GM12874 (cell line): ENCODE results near the gene SRC.

Experiments used
- TF ChIP-seq, protein P1 (sequence below): IDR thresholded peaks from 2 replicates; pipeline ENCODE4 v1.5.1; 2011; ENCODE audit warnings: low read depth, mild to moderate bottlenecking, control low read depth, low read length, moderate library complexity; ENCODE audit not compliant: insufficient read depth

The SRC gene

GRCh38 chr20:37453836-37454235 is 107.9 kb downstream of the SRC start:
- TF ChIP-seq, protein P1, sequence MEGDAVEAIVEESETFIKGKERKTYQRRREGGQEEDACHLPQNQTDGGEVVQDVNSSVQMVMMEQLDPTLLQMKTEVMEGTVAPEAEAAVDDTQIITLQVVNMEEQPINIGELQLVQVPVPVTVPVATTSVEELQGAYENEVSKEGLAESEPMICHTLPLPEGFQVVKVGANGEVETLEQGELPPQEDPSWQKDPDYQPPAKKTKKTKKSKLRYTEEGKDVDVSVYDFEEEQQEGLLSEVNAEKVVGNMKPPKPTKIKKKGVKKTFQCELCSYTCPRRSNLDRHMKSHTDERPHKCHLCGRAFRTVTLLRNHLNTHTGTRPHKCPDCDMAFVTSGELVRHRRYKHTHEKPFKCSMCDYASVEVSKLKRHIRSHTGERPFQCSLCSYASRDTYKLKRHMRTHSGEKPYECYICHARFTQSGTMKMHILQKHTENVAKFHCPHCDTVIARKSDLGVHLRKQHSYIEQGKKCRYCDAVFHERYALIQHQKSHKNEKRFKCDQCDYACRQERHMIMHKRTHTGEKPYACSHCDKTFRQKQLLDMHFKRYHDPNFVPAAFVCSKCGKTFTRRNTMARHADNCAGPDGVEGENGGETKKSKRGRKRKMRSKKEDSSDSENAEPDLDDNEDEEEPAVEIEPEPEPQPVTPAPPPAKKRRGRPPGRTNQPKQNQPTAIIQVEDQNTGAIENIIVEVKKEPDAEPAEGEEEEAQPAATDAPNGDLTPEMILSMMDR: no peak

DNA sequence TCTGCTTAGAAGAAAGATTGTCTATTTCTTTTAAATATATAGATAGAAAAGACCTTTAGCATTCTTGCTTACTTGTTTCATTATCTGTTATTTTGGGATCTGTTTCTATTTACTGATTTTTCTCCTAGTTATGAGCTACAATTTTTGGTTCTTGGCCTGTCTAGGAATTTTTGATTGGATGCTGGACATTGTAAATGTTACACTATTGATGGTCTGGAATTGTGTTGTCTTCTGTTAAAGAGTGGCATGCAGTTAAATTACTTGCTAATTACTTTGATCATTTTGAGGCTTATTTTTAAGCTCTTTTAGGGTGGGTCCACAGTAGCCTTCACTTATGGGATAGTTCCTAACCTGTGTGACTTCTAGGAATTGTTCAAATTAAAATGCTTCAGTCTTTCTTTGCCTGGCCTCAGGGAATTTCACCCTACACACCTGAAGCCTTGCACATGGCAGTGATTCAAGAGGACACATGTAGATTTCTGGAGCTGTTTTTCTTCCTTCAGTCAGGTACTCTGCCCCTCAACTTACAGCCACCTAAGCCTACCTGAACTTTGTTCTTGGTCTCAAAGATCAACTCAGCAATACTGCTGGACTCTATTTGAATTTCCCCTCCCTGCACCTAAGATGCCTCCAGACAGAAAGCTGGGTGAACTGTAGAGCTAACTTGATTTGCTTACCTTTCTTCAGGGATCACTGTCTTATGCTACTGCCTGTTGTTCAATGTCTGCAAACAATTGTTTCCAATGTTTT is 108.9 kb downstream of the SRC start:
- TF ChIP-seq, protein P1: no peak
